IMR-90 (cell line): Measurements from ENCODE around the gene KRTAP19-8. TPM values are rescaled to one million over a fixed set of nuclear protein-coding genes. Genes with fewer than 3 reads are reported as not detected.

Experiments
- ATAC-seq: fragments of 200-7000 bp; cut with Tn5 transposase; 2 replicates; pipeline ENCODE4 v1.9.1; 2020; ENCODE audit warnings: low read depth, mild to moderate bottlenecking, moderate library complexity
- BruUV-seq: library from RNA; stranded (reverse); fragments of 400-500 nt; replicated peaks from 2 replicates; lab custom pipeline; 2021; lab: Mats Ljungman, UMichigan
- CTCF ChIA-PET: fragments of 300-600 bp; formaldehyde crosslinking; extraction: SDS; loops from one replicate; lab custom pipeline; 2021; ENCODE audit warnings: antibody characterized with exemption; lab: Yijun Ruan, JAX
- POLR2A ChIA-PET: fragments of 300-600 bp; sonication (Branson Sonifier 250); formaldehyde crosslinking; loops from one replicate; lab custom pipeline; 2022; ENCODE audit warnings: antibody characterized with exemption; ENCODE audit not compliant: unreplicated experiment; lab: Charles Lee
- DNase-seq: peaks from one replicate; pipeline ENCODE4 v3.0.0; 2013
- H2AFZ ChIP-seq: replicated peaks from 2 replicates; pipeline ENCODE3; 2013; ENCODE audit warnings: low read length, mild to moderate bottlenecking; ENCODE audit not compliant: poor library complexity
- H2AK5ac ChIP-seq: 2 replicates; pipeline ENCODE4 v1.6.1; 2013; ENCODE audit warnings: low read depth, low read length, inconsistent platforms
- H2AK9ac ChIP-seq: replicated peaks from 2 replicates; pipeline ENCODE3; 2013; ENCODE audit warnings: mild to moderate bottlenecking, low read depth, low read length, moderate library complexity; ENCODE audit not compliant: poor library complexity
- H2BK120ac ChIP-seq: 2 replicates; pipeline ENCODE4 v1.6.1; 2013; ENCODE audit warnings: low read depth, low read length, inconsistent platforms
- H2BK15ac ChIP-seq: 3 replicates; pipeline ENCODE4 v1.6.1; 2013; ENCODE audit warnings: low read depth, low read length, inconsistent platforms
- H2BK20ac ChIP-seq: 2 replicates; pipeline ENCODE4 v1.6.1; 2013; ENCODE audit warnings: low read depth, mild to moderate bottlenecking, inconsistent platforms, low read length, moderate library complexity
- H2BK5ac ChIP-seq: 2 replicates; pipeline ENCODE4 v1.6.1; 2013; ENCODE audit warnings: mild to moderate bottlenecking, low read depth, low read length, inconsistent platforms; ENCODE audit not compliant: poor library complexity, severe bottlenecking
- H3K14ac ChIP-seq: replicated peaks from 2 replicates; pipeline ENCODE4 v1.6.1; 2013; ENCODE audit warnings: low read depth, low read length, inconsistent platforms
- H3K18ac ChIP-seq: 2 replicates; pipeline ENCODE4 v1.6.1; 2013; ENCODE audit warnings: low read depth, low read length, control low read depth
- H3K23ac ChIP-seq: 2 replicates; pipeline ENCODE4 v1.6.1; 2013; ENCODE audit warnings: low read depth, low read length, inconsistent platforms
- H3K27ac ChIP-seq: 2 replicates; pipeline ENCODE4 v1.5.1; 2013; ENCODE audit warnings: mild to moderate bottlenecking, control low read depth, low read length; ENCODE audit not compliant: insufficient read depth
- H3K27me3 ChIP-seq: 2 replicates; pipeline ENCODE4 v1.6.1; 2013; ENCODE audit warnings: low read length; ENCODE audit not compliant: control insufficient read depth, insufficient read depth
- H3K36me3 ChIP-seq: 2 replicates; pipeline ENCODE4 v1.6.1; 2013; ENCODE audit warnings: low read length, mixed read lengths; ENCODE audit not compliant: control insufficient read depth, insufficient read depth
- H3K4ac ChIP-seq: 2 replicates; pipeline ENCODE4 v1.6.1; 2013; ENCODE audit warnings: low read depth, low read length, inconsistent platforms
- H3K4me1 ChIP-seq: 2 replicates; pipeline ENCODE4 v1.6.1; 2013; ENCODE audit warnings: low read length, mixed read lengths; ENCODE audit not compliant: control insufficient read depth, insufficient read depth
- H3K4me2 ChIP-seq: 2 replicates; pipeline ENCODE4 v1.6.1; 2013; ENCODE audit warnings: low read depth, mild to moderate bottlenecking, control low read depth, low read length, moderate library complexity
- H3K4me3 ChIP-seq: 2 replicates; pipeline ENCODE4 v1.5.1; 2013; ENCODE audit warnings: low read depth, mild to moderate bottlenecking, control low read depth, low read length, moderate library complexity; ENCODE audit not compliant: insufficient read depth
- H3K56ac ChIP-seq: 2 replicates; pipeline ENCODE4 v1.6.1; 2013; ENCODE audit warnings: low read length, inconsistent platforms; ENCODE audit not compliant: insufficient read depth; ENCODE audit errors: extremely low read depth
- H3K79me1 ChIP-seq, 2 experiments: 2 replicates each; pipeline ENCODE4 v1.6.1; 2013; ENCODE audit warnings: low read length in 2 of 2, inconsistent platforms in 1 of 2, low read depth in 1 of 2
- H3K9ac ChIP-seq: 2 replicates; pipeline ENCODE4 v1.6.1; 2013; ENCODE audit warnings: low read depth, low read length, control low read depth
- H3K9me1 ChIP-seq: 2 replicates; pipeline ENCODE4 v1.6.1; 2013; ENCODE audit warnings: low read length, inconsistent platforms; ENCODE audit not compliant: insufficient read depth
- H3K9me3 ChIP-seq: 2 replicates; pipeline ENCODE4 v1.6.1; 2013; ENCODE audit warnings: low read length; ENCODE audit not compliant: control insufficient read depth, insufficient read depth
- H4K20me1 ChIP-seq: 2 replicates; pipeline ENCODE4 v1.6.1; 2013; ENCODE audit warnings: low read length, inconsistent platforms; ENCODE audit not compliant: insufficient read depth
- H4K5ac ChIP-seq: 2 replicates; pipeline ENCODE4 v1.6.1; 2013; ENCODE audit warnings: mild to moderate bottlenecking, low read depth, low read length, control low read depth
- H4K8ac ChIP-seq, 2 experiments: 2 replicates each; pipeline ENCODE4 v1.6.1; 2013; ENCODE audit warnings: low read depth in 2 of 2, low read length in 2 of 2, control low read depth in 1 of 2, inconsistent platforms in 1 of 2
- H4K91ac ChIP-seq: 2 replicates; pipeline ENCODE4 v1.6.1; 2013; ENCODE audit warnings: low read depth, low read length, inconsistent platforms; ENCODE audit not compliant: insufficient read depth
- BHLHE40 ChIP-seq: fragments of 150-350 bp; IDR thresholded peaks from 2 replicates; pipeline ENCODE4 v1.6.1; 2016; ENCODE audit warnings: mild to moderate bottlenecking, low read depth, low read length
- CEBPB ChIP-seq: IDR thresholded peaks from 2 replicates; pipeline ENCODE4 v1.6.1; 2012; ENCODE audit warnings: low read depth, low read length, improper control_type of control experiment
- CHD1 ChIP-seq: IDR thresholded peaks from 2 replicates; pipeline ENCODE4 v1.6.1; 2012; ENCODE audit warnings: low read depth, low read length, improper control_type of control experiment
- CTCF ChIP-seq: conservative IDR thresholded peaks from 2 replicates; pipeline ENCODE4 v1.5.1; 2012; ENCODE audit warnings: mild to moderate bottlenecking, low read depth, low read length, improper control_type of control experiment
- ELK1 ChIP-seq: fragments of 150-350 bp; IDR thresholded peaks from 2 replicates; pipeline ENCODE4 v1.6.1; 2016; ENCODE audit warnings: low read depth, mild to moderate bottlenecking, low read length, moderate library complexity, borderline replicate concordance
- FOS ChIP-seq: fragments of 150-350 bp; IDR thresholded peaks from 2 replicates; pipeline ENCODE4 v1.6.1; 2016; ENCODE audit warnings: low read depth, low read length
- MAFK ChIP-seq: IDR thresholded peaks from 2 replicates; pipeline ENCODE4 v1.6.1; 2012; ENCODE audit warnings: low read depth, low read length, improper control_type of control experiment
- MAZ ChIP-seq: IDR thresholded peaks from 2 replicates; pipeline ENCODE4 v1.6.1; 2012; ENCODE audit warnings: low read depth, mild to moderate bottlenecking, low read length, improper control_type of control experiment, moderate library complexity, borderline replicate concordance
- MXI1 ChIP-seq: IDR thresholded peaks from 2 replicates; pipeline ENCODE4 v1.6.1; 2012; ENCODE audit warnings: low read depth, mild to moderate bottlenecking, low read length, moderate library complexity, borderline replicate concordance
- NFE2L2 ChIP-seq: fragments of 150-350 bp; IDR thresholded peaks from 2 replicates; pipeline ENCODE4 v1.6.1; 2016; ENCODE audit warnings: low read depth, mild to moderate bottlenecking, low read length
- POLR2A ChIP-seq: IDR thresholded peaks from 2 replicates; pipeline ENCODE4 v1.6.1; 2012; ENCODE audit warnings: mild to moderate bottlenecking, low read depth, low read length
- RAD21 ChIP-seq: IDR thresholded peaks from 2 replicates; pipeline ENCODE4 v1.6.1; 2012; ENCODE audit warnings: low read length, improper control_type of control experiment
- RCOR1 ChIP-seq: IDR thresholded peaks from 2 replicates; pipeline ENCODE4 v1.6.1; 2012; ENCODE audit warnings: mild to moderate bottlenecking, low read length, improper control_type of control experiment; ENCODE audit not compliant: insufficient replicate concordance
- RFX5 ChIP-seq: IDR thresholded peaks from 2 replicates; pipeline ENCODE4 v1.8.0; 2012; ENCODE audit warnings: low read depth, mild to moderate bottlenecking, low read length, moderate library complexity
- SMC3 ChIP-seq: fragments of 150-350 bp; IDR thresholded peaks from 2 replicates; pipeline ENCODE4 v1.6.1; 2016; ENCODE audit warnings: low read depth, mild to moderate bottlenecking, antibody characterized with exemption, low read length, moderate library complexity
- USF2 ChIP-seq: fragments of 150-350 bp; IDR thresholded peaks from 2 replicates; pipeline ENCODE4 v1.6.1; 2017; ENCODE audit warnings: mild to moderate bottlenecking, antibody characterized with exemption, low read length, low read depth
- WGBS, 2 experiments: methylation state at CpG; one replicate each; pipeline versions ENCODE4 v1.1.5 to v1.1.7; 2013; ENCODE audit warnings: missing lambda C conversion rate in 2 of 2; ENCODE audit not compliant: insufficient read length in 1 of 2; ENCODE audit errors: extremely low coverage in 2 of 2; 5-methylcytosine and 5-hydroxymethylcytosine counted together
- dilution Hi-C: fragments of 300-500 bp; cut with HindIII; formaldehyde crosslinking; loops from one replicate; pipeline ENCODE4 v1.14.3; 2018; ENCODE audit warnings: low sequenced_read_pairs; ENCODE audit not compliant: unreplicated experiment
- in situ Hi-C: fragments of 300-500 bp; cut with MboI; formaldehyde crosslinking; loops from 3 replicates; pipeline ENCODE4 v1.14.3; 2019; ENCODE audit warnings: low sequenced_read_pairs, inconsistent platforms, mixed read lengths
- intact Hi-C: fragments of 100-400 bp; cut with micrococcal nuclease; formaldehyde crosslinking; loops from 2 replicates; pipeline ENCODE4 v1.10.0; 2022
- polyA plus RNA-seq, 3 experiments: library from polyadenylated mRNA; depleted of rRNA; stranded (reverse); fragments of >200 nt; gene quantifications; 2 replicates each; pipeline ENCODE4 v1.2.3, GENCODE V29; 2012; ENCODE audit warnings: low replicate concordance in 1 of 3
- total RNA-seq: library from RNA; depleted of rRNA; stranded (reverse); fragments of >200 nt; gene quantifications from 2 replicates; pipeline ENCODE4 v1.2.3, GENCODE V29; 2012

The KRTAP19-8 gene
- total and polyA plus RNA-seq, 2 of the 4 experiments (the other 2 are of a cell fraction) = not detected

DNA sequence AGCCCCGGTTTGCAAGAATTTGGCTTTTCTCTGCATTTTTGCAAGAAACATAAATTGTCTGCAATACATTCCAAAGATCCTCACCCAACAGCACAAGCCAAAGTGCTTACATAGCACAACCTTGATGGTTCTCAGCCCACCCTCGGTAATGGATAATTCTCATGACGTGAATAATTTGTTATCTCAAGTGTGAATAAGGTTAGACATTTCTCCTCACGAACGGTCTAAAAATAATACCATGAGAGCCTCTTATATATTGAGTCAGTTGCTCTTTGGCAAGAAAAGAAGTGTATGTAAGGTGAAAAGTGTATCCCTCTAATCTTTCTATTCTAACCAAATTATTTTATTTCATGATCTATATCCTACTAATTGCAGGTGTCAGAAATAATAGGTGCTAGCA is 33.3 kb downstream of the KRTAP19-8 start:
- H4K5ac ChIP-seq = no peak overlapping the region
- intact Hi-C loops (no loop called here), dilution Hi-C loops (no loop called here), in situ Hi-C loops (no loop called here)
- H4K8ac ChIP-seq = no peak overlapping the region
- no peak overlapping the region for H3K27ac ChIP-seq
- no peak overlapping the region for H2BK120ac ChIP-seq
- H3K18ac ChIP-seq = no peak overlapping the region
- no peak overlapping the region for H2AK5ac ChIP-seq
- H3K27me3 ChIP-seq = no peaks in the 10 kb centered on the region
- H3K4me2 ChIP-seq = no peak overlapping the region
- H3K9ac ChIP-seq = no peak overlapping the region
- H3K4ac ChIP-seq = no peak overlapping the region
- TF ChIP-seq MAZ (no peak), CEBPB (no peak), CTCF (no peak), MXI1 (no peak), ELK1 (no peak), RAD21 (no peak), MAFK (no peak), SMC3 (no peak), POLR2A (no peak), RCOR1 (no peak), USF2 (no peak), FOS (no peak), RFX5 (no peak), BHLHE40 (no peak), CHD1 (no peak), NFE2L2 (no peak)
- no peaks in the 10 kb centered on the region for H4K20me1 ChIP-seq
- H3K79me1 ChIP-seq = no peaks in the 10 kb centered on the region
- H2BK5ac ChIP-seq = no peak overlapping the region
- H3K23ac ChIP-seq = no peak overlapping the region
- no CpG with 5 or more reads among the region's 5 CpGs for WGBS, 2 experiments
- ATAC-seq (no peak), DNase-seq (no peak)
- no peaks in the 10 kb centered on the region for H3K36me3 ChIP-seq
- ChIA-PET CTCF (no interaction called here), POLR2A (no interaction called here)
- H4K91ac ChIP-seq = no peak overlapping the region
- no peak overlapping the region for H2BK20ac ChIP-seq
- no peak overlapping the region for H3K4me3 ChIP-seq
- no peaks in the 10 kb centered on the region for H3K9me1 ChIP-seq
- no peak overlapping the region for H3K14ac ChIP-seq
- H3K56ac ChIP-seq = no peak overlapping the region
- no peaks in the 10 kb centered on the region for H3K4me1 ChIP-seq
- BruUV-seq = no TSS peak
- H2AFZ ChIP-seq = no peak overlapping the region
- peaks cover 26% of the 10 kb centered on the region for H3K9me3 ChIP-seq
- H2BK15ac ChIP-seq = no peak overlapping the region
- no peak overlapping the region for H2AK9ac ChIP-seq
